NCI-H2227 (cell line): ENCODE results near the gene PAX8.

Experiments used
- DNase-seq: peaks from one replicate; lab custom pipeline; 2025; ENCODE audit not compliant: unreplicated experiment; lab: John Stamatoyannopoulos, UW

Gene PAX8

GRCh38 chr2:113186433-113186796 is 92.3 kb downstream of the PAX8 start:
- no peak for DNase-seq

GRCh38 chr2:113185664-113186432 is 92.9 kb downstream of the PAX8 start:
- DNase-seq = no peak

GRCh38 chr2:113184531-113185230 is 94.0 kb downstream of the PAX8 start:
- DNase-seq = no peak

GRCh38 chr2:113183703-113184102 is 95.0 kb downstream of the PAX8 start:
- peak; percentile 67 for DNase-seq

GRCh38 chr2:113183264-113183663 is 95.5 kb downstream of the PAX8 start:
- no peak for DNase-seq

GRCh38 chr2:113182471-113183260 is 96.1 kb downstream of the PAX8 start:
- DNase-seq = no peak

- DNase-seq = no peak
Measured at GRCh38 chr2:113181258-113182051, 97.3 kb downstream of the PAX8 start.

- DNase-seq = no peak
Measured at GRCh38 chr2:113180131-113180946, 98.4 kb downstream of the PAX8 start.

- no peak for DNase-seq
Measured at GRCh38 chr2:113179446-113180045, 99.2 kb downstream of the PAX8 start.

- DNase-seq = no peak
Measured at GRCh38 chr2:113178891-113179290, 99.8 kb downstream of the PAX8 start.

- no peak for DNase-seq
Measured at GRCh38 chr2:113178069-113178746, 100.5 kb downstream of the PAX8 start.

GRCh38 chr2:113176696-113177355 is 101.9 kb downstream of the PAX8 start:
- no peak for DNase-seq

GRCh38 chr2:113175736-113176695 is 102.7 kb downstream of the PAX8 start:
- no peak for DNase-seq

GRCh38 chr2:113175042-113175628 is 103.6 kb downstream of the PAX8 start:
- no peak for DNase-seq

GRCh38 chr2:113174376-113174750 is 104.4 kb downstream of the PAX8 start:
- no peak for DNase-seq

- DNase-seq = no peak
Measured at GRCh38 chr2:113173542-113174375, 105.0 kb downstream of the PAX8 start, which contains the start of gene PSD4. Gene PSD4 (plus strand): TSS chr2:113173971. CDS start chr2:113182457, 8,486 bp downstream.
